SH-SY5Y (cell line): Measurements from ENCODE around the gene FRMD4A.

ENCODE experiments used
- GATA2 ChIP-seq: IDR thresholded peaks from 2 replicates; pipeline ENCODE4 v1.6.1; 2011; ENCODE audit warnings: mild to moderate bottlenecking, low read depth, low read length
- GATA3 ChIP-seq: IDR thresholded peaks from 2 replicates; pipeline ENCODE4 v1.6.1; 2011; ENCODE audit warnings: low read depth, mild to moderate bottlenecking, low read length, moderate library complexity

GRCh38 chr10:13670311-13670710 is 660.4 kb downstream of the FRMD4A start:
- TF ChIP-seq GATA2 (no peak), GATA3 (no peak)
